Measurements from ENCODE around the gene TFCP2.
"Not testable (repeated sequence)": the region's sequence is repeated elsewhere in the genome, so short reads cannot be mapped to it uniquely, and the experiment has no call there.

Gene TFCP2

DNA sequence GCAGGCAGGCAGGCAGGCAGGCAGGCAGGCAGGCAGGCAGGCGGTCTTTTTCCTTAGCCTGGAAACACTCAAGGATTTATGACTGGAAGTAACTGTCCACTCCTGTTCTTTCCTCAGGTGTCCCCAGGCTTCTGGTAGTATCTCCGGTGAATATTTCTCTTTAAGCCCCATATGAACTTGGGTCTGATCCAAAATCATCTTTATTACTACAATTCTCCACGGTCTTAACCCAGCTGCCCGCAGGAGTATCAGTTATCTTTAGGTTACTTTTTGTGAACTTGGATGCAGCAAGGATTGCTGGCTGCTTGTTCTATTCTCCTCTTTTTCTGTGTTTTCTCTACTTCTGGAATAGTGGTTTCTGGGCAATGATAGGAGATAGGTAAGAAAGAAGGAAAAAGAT lies 92.8 kb downstream of the TFCP2 start:
- no peak for DNase-seq (ENCODE audit: low spot score)

DNA sequence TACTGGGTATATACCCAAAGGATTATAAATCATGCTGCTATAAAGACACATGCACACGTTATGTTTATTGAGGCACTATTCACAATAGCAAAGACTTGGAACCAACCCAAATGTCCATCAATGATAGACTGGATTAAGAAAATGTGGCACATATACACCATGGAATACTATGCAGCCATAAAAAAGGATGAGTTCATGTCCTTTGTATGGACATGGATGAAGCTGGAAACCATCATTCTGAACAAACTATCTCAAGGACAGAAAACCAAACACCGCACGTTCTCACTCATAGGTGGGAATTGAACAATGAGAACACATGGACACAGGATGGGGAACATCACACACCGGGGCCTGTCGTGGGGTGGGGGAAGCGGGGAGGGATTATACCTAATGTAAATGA lies 94.1 kb downstream of the TFCP2 start:
- not testable (repeated sequence) for DNase-seq (ENCODE audit: low spot score)

DNA sequence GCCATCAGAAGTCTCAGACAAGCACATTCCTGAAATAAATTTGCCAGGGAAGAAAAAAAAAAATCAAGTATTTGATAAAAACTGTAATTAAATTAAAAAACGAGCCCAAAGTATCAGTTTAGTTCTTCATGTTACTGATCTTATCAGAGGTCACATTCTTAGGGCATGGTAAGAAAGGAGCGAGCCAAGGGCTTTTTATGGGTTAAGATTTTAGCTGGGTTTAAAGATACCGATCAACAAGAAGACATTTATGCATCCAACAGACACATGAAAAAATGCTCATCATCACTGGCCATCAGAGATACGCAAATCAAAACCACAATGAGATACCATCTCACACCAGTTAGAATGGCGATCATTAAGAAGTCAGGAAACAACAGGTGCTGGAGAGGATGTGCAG lies 94.6 kb downstream of the TFCP2 start:
- not testable (repeated sequence) for DNase-seq (ENCODE audit: low spot score)

DNA sequence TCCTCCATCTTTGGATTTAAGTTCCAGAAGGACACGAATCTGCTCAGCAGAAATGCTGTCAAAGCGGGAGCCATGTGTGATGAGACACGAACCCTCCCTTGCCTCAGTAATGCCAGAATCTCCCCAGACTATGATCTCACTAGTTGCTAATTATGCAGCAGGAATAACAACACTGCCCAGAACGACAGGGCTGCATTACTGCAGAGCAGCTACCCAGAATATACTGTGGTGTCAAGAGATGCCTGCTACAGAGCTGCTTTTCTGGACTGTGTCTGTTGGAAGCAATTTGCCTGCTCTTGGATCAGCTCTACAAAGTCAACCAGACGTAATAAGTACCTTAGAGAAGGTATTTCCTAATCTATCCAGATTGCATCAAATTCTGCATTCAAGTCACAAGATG lies 95.0 kb downstream of the TFCP2 start:
- DNase-seq (ENCODE audit: low spot score), result no peak

DNA sequence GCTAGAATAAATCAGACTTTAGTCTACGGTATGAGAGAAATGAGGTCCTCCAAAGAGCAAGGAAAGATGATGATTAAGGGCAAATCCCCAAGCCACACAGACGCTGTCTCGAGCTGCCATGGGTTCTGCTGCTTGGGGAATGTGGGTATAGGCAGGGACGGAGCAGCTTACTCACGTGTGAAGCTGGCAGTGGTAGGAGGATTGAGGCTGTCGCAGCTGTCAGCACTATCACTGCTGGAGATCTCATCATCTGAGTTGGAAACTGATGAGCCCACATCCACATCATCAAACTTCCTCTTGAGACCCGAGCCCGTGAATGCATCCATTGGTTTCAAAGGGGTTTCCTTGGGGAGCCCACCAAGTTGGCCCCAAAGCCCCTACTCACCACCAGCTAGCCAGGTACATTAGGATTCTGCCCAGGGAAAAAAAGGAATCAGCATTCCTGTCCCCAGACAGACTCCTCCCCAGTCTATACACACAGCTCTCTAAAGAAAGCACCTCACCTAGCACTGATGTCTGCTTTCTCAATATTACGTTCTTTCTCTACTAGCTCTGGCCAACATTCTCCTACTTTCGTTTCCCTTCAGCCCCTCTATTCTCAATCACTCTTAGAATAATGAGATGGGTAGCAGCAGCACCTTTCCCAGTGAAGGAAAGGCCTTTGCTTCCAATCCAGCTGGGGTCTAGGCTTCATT lies 96.6 kb downstream of the TFCP2 start:
- no peak for DNase-seq (ENCODE audit: low spot score)

DNA sequence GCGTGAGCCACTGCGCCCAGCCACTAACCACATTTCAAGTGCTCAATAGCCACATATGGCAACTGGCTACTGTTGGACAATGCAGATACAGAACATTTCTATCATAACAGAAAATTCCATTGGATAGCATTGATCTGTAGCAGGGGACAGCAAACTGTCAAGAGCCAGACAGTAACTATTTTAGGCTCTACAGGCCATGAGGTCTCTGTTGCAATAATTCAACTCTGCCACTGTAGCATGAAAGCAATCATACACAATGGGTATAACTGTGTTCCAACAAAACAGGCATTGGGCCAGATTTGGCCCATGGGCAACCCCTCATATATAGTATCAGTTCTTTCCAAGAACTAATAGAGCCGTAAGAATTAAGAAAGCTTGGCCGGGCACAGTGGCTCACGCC lies 97.5 kb downstream of the TFCP2 start:
- DNase-seq (ENCODE audit: low spot score), result no peak

DNA sequence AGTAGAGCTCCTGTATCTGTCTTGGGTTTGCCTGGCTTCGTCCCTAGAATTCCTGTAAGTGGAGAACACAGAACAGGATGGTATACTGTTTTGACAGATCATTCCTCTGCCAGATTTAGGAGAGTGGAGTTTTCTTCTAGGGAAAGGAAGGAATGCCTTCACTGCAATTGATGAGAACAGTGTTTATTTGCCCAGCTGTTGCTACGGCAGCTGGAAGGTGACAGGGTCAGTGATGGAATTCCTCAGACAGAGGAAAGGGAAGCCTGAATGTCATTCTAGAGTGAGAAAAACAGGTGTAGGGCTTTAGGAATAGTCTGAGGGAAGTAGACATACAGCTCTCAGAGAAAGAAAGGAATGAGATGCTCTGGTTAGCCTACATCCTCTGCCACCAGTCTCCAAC lies 101.3 kb downstream of the TFCP2 start:
- no peak for DNase-seq (ENCODE audit: low spot score)

DNA sequence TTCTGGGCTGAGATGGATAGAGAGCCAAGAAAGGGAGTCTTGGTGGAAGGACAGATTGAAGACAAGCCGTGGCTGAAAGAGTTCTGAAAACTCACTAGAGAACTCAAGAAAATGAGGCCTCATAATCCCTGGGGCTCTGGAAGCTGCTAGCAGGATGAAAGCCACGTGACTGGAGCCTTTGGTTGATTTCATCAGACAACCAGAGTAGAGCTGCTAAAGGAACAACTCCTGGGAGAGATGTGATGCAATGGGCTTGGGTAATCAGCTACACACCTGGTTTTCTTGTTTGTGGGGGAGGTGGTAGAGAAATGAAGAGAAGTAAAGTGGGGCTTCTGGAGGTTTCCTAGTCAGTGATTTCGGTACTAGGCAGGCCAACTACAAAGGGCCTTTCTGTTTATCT lies 102.9 kb downstream of the TFCP2 start:
- DNase-seq (ENCODE audit: low spot score), result no peak

DNA sequence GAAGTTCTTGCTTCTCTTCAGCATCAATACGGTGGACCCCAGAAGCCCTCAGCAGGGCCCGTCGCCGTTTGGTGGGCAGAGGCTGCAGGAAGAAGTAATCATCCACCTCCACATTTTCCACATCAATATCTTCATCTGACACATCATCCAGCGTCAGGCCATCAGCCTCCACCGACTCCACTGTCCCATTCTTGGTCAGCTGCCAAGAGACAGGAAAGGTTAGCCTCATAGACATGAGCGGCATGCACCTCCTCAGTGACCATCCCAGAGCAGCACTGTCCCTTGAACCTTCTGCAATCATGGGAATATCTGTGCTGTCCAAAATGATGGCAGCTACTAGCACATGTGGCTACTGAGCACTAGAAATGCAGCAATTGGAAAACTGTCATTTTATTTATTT lies 105.2 kb downstream of the TFCP2 start:
- DNase-seq (ENCODE audit: low spot score), result no peak

DNA sequence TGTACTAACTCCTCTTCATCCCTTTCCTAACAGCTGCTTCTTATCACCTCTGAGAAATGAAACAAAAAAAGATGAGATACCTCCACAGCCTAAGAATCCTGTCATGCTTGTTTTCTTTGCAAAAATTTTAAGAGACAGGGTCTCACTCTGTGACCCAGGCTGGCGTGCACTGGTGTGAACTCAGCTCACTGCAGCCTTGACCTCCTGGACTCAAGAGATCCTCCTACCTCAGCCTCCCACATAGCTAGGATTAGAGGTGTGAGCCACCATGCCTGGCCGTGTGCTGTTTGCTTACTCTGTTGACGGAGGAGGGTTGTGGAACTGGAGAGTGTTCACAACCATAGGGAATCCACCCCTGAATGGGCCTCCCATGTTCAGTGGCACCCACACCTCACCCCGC lies 105.7 kb downstream of the TFCP2 start:
- DNase-seq (ENCODE audit: low spot score), result no peak

DNA sequence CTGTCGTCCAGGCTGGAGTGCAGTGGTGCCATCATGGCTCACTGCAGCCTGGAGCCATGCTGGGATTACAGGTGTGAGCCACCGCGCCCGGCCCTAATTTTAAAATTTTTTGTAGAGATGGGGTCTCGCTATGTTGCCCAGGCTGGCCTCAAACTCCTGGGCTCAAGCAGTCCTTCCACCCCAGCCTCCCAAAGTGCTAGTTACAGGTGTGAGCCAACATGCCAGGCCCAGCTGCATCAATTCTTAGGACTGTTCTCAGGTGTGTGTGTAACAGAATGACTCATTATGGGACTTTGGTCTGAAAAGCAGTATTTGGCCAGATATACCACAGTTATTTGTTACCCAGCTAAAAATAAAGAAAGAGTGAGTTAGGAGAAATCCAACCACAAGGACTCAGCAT lies 107.4 kb downstream of the TFCP2 start:
- DNase-seq (ENCODE audit: low spot score), result no peak

DNA sequence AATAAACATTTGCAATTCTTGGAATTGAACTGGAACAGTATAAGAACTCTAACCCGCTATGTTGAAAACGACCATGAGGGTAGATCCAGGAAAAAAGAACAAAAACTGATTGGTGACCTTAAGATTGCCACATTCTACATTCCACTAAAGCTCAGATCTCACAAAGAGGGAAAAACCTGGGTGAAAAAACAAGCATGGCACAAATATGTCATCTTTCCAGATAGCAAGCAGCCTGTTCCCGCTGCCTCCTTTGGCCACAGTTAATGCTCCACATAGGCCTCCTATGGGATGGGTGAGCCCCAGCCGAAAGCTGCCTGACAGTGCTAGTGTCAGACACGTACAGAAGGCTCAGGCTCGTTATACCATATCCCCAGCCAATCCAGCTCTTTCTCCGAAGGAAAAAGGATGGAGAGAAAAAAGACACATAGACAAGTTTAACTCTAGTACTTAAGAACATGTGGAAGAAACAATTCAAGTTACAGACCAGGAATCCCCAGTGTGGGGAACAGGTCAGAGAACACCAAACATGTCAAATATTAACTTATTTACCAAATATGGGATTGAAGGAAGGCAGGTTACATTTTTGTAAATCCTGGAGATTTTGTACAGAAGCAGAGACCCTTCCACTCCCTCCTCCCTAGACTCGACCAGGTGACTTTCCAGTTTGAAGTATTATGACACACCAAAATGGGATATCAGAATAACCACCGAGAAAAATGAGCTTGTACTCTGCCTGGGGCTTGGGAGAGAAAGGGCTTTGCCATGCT lies 110.1 kb downstream of the TFCP2 start:
- no peak for DNase-seq (ENCODE audit: low spot score)

DNA sequence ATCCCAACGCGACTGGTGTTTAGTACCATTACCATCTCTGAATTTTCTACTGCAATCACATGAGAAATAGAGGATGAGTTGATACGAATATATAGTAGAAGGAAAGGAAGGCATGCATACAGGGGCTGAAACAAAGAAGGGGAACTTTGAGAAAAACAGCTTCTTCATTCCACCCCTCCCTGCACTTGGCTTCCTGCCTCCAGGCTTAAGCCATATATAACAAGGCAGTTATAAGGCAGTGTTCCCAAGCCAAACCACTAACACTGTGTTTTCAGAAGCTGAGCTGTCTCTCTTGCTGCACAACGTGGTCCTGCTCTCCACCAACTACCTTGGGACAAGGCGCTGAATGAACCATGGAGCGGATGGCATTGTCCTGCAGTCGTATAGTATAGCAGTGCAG lies 113.8 kb downstream of the TFCP2 start:
- DNase-seq (ENCODE audit: low spot score), result no peak

DNA sequence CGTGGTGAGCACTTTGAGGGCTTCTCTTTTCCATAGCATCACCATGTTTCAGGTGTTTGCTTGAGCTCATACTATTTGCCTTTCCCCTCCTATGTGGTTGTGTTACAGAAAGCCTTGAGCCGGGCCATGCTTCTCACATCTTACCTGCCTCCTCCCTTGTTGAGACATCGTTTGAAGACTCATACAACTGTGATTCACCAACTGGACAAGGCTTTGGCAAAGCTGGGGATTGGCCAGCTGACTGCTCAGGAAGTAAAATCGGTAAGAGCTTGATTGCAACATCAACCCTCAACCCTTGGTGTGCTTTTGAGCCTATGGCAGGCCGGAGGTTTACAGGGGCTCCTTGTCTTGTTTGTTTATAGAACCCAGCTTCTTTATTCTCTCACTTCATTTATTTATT lies 116.7 kb downstream of the TFCP2 start:
- no peak for DNase-seq (ENCODE audit: low spot score)

DNA sequence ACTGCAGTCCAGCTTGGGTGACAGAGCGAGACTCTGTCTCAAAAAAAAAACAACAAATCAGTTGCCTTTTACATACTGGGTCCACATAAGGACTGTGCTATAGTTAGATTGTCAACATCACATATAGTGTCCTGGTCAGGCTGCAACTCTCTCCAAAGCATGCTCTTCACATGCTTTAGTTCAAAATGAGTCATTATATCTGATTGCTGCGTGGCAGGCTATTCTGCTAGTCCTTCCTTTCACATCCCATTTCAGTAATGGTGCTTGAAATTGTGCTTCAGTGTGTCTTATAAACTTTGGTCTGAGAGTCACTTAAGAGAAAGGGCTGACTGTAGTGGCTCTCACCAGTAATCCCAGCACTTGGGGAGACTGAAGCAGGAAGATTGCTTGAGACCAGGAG lies 117.9 kb downstream of the TFCP2 start:
- DNase-seq (ENCODE audit: low spot score), result no peak

DNA sequence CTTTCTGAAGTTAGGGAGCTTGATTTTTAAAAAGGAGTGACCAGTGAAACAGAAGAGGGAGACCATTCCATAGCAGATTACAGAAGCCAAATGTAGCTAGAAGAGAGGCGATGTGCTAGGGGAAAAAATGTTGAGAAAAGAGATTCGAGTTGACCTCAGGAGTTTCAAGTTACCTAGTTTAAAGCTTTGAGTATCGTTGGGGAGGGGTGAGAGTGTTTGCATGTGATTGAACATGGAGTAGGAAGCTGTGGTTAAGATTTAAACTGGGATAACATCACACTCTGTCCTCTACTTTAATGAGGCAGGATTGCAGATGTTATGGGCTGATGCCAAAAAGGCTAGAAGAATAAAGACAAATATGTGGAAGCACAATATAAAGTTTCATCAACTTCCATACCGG lies 121.1 kb downstream of the TFCP2 start:
- no peak for DNase-seq (ENCODE audit: low spot score)

DNA sequence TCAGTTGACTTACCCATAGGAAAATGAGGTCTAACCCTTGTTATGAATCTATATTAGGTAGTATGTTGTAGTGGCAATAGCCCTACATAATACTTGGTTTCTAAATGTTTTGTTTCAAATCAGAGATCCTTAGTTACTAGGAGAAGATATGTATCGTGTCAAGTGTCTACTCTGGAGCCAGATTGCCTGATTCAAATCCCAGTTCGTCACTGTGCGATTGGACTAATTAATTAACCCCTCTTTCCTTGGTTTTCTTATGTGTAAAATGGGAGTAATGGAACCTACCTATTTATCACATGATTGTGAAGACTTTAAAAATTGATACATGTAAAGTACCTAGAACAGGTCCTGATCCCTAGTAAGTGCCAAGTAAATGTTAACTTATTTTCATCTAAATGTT lies 123.4 kb downstream of the TFCP2 start:
- no peak for DNase-seq (ENCODE audit: low spot score)

DNA sequence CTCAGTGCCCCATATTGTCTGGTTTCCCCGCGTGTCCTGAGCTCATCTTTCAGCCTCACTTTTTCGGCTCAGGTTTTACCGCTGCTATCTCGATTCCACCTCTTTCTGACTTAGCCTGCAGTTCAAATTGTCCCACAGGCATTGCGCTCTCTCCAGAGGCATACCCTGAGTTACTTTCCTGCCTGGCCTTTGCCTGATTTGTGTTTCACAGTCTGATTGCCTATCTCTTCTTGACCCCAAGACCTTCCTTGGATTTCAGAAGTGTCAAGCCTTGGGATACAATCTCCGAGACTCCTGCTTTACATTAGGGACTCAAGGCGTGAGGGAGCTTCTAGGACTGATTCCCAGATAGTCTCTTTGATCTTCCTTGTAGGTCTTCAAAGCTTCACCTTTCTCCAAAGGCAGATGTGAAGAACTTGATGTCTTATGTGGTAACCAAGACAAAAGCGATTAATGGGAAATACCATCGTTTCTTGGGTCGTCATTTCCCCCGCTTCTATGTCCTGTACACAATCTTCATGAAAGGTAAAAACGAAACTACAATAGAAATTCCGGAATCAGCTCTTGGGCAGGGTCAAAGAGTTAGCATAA lies 124.2 kb downstream of the TFCP2 start:
- DNase-seq (ENCODE audit: low spot score), result no peak

DNA sequence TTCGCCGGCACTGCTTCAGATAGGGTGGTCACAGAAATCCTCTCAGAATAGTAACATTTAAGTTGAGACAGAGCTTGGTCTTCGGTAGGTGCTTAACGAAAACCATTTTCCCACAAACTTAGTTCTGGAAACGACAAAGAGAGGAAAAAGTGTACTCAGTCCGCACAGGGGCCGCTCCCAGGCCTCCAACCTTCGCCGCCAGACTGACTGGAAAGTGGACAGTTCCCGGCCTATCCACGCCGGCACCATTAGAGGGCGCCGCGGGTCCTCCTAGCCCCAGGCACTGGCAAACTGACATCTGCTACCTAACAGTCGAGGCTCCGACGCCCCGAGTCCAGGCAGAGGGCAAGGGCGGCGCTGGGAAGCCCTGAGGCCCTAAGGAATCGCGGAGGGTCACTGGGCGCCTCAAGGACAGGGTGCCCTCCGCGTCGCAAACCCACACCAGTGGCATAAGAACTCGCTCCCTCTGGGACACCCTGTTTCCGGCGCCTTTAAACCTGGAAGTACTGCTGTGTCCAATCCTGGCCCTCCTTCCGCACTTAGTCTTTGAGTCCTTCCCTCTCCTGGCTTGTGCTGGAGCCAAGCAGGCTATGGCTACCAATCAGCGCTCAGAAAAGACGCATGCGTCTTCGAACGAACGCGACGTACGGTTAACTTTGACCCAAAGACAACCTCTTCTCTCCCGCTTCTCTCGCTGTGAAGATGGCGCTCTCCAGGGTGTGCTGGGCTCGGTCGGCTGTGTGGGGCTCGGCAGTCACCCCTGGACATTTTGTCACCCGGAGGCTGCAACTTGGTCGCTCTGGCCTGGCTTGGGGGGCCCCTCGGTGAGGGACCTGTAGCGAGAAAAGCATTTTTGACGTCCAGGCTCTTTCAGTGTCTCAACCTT lies 125.0 kb downstream of the TFCP2 start, which contains the start of gene LETMD1:
Gene LETMD1 (plus strand): TSS at position 673 of the 886 bp plus-strand sequence. CDS start 30 bp downstream, at position 703.
- peak; percentile 93 for DNase-seq (ENCODE audit: low spot score)
